GM19025 (cell line): ENCODE results near the gene PABPN1L.

Experiments used
- ATAC-seq: cut with Tn5 transposase; IDR thresholded peaks from one replicate; pipeline ENCODE4 v1.9.1; 2021; ENCODE audit warnings: mild to moderate bottlenecking, low read depth, moderate library complexity; ENCODE audit not compliant: unreplicated experiment

The PABPN1L gene

DNA sequence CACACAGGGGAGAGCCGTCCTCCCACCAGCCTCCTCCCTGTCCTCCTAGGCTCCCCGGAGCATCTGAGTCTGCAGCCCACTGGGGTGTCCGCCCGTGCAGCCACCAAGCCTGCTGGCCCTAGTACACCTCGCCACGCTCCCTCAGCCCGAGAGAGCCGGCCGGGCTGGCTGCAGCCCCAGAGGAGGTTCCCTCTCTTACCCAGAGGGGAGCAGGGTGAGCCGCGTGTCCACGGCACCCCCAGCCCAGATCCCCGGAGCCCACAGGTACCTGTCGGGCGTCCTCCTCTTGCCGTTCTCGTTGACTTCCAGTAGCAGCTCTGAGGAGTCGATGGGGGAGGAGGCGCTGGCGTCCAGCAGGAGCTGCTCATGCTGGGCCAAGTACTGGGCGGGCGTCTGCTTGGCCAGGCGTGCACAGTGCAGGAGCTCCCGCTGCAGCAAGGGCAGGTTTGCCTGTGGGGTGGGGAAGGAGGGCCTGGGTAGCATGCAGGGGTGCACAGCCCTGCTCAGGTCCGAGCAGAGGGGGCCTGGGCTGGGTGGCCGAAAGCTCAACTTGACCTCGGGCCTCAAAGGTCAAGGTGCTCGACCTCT is 19.3 kb upstream of the PABPN1L start:
- no peak for ATAC-seq

DNA sequence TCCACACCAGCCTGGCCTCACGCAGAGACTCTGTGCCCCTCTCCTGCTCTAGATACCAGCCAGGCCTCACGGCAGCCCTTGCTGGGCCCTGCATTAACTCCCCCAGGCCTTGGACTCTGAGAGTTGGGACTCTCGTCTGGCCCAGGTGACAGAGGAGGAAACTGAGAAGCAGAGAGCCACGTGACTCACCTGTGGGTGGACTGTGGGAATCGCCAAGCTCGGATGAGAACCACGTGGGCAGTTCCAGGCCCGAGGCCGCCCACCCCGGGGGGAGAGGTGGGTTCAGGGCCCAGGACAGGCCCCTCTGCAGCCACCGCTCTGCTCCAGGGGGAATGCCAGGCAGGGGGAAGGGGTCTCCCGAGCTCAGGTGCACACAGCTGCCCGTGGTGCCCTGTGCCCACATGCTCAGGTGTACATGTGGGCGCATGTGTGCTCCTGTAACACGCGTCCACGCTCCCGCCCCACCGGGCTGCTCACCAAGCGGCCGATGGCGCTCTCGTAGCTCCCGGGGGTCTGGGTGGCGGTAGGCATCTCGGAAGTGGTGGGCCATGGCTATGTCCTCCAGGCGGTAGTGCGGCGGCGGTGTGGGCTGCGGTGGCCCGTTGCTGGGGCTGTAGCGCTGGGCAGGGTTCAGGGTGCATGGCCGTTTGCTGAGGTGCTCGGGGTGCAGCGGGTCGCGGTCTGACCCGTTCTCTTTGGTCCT is 18.3 kb upstream of the PABPN1L start:
- no peak for ATAC-seq

GRCh38 chr16:88883946-88884345 is 17.5 kb upstream of the PABPN1L start:
- ATAC-seq = no peak

GRCh38 chr16:88883117-88883895 is 16.8 kb upstream of the PABPN1L start:
- ATAC-seq = no peak

GRCh38 chr16:88882358-88883030 is 16.0 kb upstream of the PABPN1L start:
- ATAC-seq = no peak

GRCh38 chr16:88881675-88882357 is 15.4 kb upstream of the PABPN1L start:
- no peak for ATAC-seq

GRCh38 chr16:88881007-88881615 is 14.7 kb upstream of the PABPN1L start:
- ATAC-seq = no peak

DNA sequence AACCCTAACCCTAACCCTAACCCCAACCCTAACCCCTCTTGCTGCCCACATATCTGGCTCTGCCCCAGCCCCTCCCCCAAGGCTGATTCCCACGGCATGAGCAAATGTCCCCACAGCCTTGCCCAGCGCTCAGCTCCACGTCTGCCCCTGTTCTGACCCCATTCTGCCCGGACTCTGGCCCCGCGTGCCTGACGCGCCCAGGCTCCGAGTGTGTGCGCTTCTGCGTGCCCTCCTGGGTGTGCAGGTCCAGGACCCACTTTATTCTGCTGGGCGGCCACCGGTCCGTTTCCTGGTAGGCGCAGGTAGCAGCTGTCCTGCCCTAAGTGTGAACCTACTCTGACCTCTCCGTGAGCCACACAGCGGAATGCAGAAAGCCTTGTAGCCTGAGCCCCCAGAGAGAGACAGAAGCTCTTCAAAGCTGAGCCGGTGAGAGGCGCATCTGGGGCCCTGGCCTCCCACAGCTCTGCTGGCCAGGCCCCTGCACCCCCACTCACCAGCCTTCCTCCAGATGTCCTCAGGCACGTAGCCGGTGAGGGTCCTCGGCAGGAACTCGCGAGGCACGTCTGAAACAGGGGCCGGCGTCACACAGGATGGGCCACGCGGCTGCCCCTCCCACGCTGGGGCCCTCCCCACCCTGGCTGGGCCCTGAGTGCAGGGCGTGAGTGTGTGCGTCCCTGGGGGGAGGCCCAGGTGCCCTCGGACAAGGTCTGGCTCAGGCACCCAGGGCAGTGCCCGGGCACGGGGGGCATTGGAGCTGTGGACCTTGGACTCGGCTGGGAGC is 14.0 kb upstream of the PABPN1L start:
- no peak for ATAC-seq

GRCh38 chr16:88879788-88880055 is 13.3 kb upstream of the PABPN1L start:
- ATAC-seq = no peak

- no peak for ATAC-seq
Measured at GRCh38 chr16:88878967-88879787, 12.7 kb upstream of the PABPN1L start.

GRCh38 chr16:88878356-88878755 is 11.9 kb upstream of the PABPN1L start:
- no peak for ATAC-seq

- ATAC-seq = no peak
Measured at GRCh38 chr16:88877564-88878289, 11.3 kb upstream of the PABPN1L start.

- ATAC-seq = no peak
Measured at GRCh38 chr16:88876942-88877526, 10.6 kb upstream of the PABPN1L start.

DNA sequence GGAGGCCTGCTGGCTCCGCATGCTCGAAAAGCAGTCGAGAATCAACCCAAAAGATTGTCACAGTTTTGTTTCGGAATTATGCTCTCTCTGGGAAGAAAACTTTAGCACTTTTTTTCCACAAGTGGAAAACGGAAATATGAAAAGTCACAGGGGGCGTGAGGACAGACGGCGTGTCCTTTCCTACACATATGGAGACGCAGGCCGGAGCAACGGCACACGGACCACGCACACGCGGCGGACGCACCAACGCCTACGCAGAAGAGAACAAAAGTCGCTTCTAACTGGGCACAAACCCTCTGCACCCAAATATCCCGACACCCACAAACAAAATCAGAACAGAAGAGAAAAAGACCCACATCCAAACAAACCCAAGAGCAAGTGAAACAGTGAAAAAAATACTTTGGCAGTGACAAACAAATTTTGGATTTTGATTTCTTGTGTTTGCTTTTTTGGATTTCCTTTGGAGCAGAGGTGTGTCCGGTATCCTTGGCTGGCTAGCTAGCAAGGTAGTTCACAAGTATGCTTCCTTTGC is 9.3 kb upstream of the PABPN1L start:
- ATAC-seq = no peak

DNA sequence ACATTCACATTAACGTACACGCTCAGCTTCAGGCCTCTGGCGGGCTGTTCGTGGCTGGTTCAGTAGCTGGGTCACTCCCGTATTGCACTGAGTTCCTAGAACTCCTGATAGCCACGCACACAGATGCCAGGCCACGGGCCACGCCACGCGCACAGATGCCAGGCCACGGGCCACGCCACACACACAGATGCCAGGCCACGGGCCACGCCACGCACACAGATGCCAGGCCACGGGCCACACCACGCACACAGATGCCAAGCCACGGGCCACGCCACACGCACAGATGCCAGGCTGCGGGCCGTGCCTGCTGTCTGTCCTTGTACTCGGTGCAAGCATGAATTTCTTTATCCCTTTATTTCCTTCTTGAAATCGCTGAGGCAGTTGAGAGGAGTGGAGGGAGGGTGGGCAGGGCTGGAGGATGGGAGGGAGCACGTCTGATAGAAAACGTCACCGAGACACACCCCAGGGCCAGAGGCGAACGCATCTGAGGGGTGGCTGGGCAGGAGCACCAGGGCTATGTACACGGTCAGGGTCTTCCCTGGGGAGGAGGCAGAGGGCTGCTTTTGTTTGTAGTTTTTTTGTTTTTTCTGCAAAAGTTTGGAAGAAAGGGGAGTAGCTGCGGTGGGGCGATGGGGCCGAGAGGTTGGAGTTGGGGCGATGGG is 8.6 kb upstream of the PABPN1L start:
- ATAC-seq = no peak

DNA sequence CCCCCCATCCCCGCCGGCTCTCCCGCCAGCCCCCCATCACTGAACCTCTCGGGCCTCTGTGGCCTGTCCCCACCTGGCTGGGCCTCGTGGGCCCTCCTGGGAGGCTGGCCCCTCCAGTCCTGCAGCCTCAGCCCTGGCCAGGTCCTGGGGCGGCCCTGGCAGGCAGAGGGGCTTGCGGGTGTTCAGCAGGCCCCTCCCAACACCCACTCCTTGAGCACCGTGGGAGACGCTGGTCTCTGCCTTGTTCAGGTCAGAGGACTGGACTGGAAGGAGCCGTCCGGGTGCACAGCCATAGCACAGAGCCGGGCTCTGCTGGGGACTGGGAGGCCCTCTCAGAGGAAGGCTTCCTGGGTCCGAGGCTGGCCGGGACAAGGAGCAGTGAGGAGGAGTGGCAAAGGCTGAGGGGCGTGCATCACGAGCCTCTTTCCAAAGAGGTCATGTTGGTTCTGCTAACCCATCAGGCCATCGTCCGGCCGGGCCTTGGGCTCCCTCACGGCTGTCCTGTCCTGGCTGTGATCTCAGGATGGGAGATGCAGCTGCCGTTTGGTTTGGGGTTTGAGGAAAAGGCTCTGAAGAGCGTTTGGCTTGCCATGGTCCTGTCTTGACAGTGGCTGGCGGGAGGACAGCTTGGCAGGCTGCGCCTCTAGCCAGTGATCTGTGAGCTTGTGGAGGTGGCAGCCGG is 6.3 kb upstream of the PABPN1L start:
- ATAC-seq = no peak
